Esophagus squamous epithelium (tissue), 4 donors: Measurements from ENCODE around the gene LRRC36.

Experiments
- CTCF ChIP-seq, 6 experiments: fragments of 450-650 bp in 4 of 6; fragments of 200-600 bp in 2 of 6; sonication (generic) in 2 of 6; IDR thresholded peaks; one replicate each; pipeline ENCODE4 v1.5.1; 2016 to 2019; ENCODE audit warnings: antibody characterized with exemption in 6 of 6, mild to moderate bottlenecking in 4 of 6, moderate library complexity in 4 of 6
- POLR2A ChIP-seq, 4 donors: fragments of 450-650 bp; IDR thresholded peaks; one replicate each; pipeline ENCODE4 v1.6.1; 2017; ENCODE audit warnings: antibody characterized with exemption in 4 of 4, mild to moderate bottlenecking in 4 of 4, moderate library complexity in 3 of 4

DNA sequence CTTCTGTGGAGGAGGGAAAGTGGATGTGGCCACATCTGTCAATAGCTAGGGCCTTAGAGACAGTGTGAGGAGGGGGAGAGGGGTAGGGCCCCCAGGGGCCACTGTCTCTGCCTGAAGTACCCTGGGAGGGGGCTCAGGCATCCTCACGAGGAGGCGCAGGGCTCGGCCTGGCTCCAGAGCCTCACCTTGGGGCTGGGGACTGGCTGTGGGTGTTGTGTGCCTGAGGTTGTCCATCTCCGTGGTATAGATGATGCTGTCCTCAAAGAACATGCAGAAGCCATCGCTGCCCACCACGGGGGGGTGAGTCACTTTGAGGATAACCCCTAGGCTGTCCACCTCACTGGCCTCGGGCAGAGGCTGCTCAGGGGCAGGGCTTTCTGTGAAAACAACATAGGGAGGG lies 35.2 kb upstream of the LRRC36 start:
- TF ChIP-seq POLR2A (IDR thresholded peaks at IDR 0.05) (no peak), CTCF (IDR thresholded peaks at IDR 0.05) (no peak)
